Fibroblast of lung (primary cell): ENCODE data around the gene EDN2. TPM values are rescaled to one million over a fixed set of nuclear protein-coding genes. Genes with fewer than 3 reads are reported as not detected.

Experiments used
- DNase-seq, 2 donors: peaks; one replicate each; pipeline versions ENCODE4 v3.0.0 to v3.0.0-alpha.2; 2010; ENCODE audit warnings: low read depth in 2 of 2
- H2AFZ ChIP-seq: 2 replicates; pipeline ENCODE4 v1.5.1; 2012; ENCODE audit warnings: low read length, control low read depth, inconsistent platforms
- H3K27ac ChIP-seq: 2 replicates; pipeline ENCODE4 v1.5.1; 2011; ENCODE audit warnings: low read length, control low read depth; ENCODE audit not compliant: insufficient read depth
- H3K27me3 ChIP-seq: 2 replicates; pipeline ENCODE4 v1.5.1; 2011; ENCODE audit warnings: mild to moderate bottlenecking, low read length; ENCODE audit not compliant: control insufficient read depth, insufficient read depth
- H3K36me3 ChIP-seq: 2 replicates; pipeline ENCODE4 v1.5.1; 2011; ENCODE audit warnings: low read length; ENCODE audit not compliant: control insufficient read depth, insufficient read depth
- H3K4me1 ChIP-seq: 2 replicates; pipeline ENCODE4 v1.5.1; 2011; ENCODE audit warnings: low read length; ENCODE audit not compliant: control insufficient read depth, insufficient read depth; ENCODE audit errors: extremely low read depth
- H3K4me2 ChIP-seq: 2 replicates; pipeline ENCODE4 v1.5.1; 2011; ENCODE audit warnings: low read length, control low read depth; ENCODE audit not compliant: insufficient read depth; ENCODE audit errors: extremely low read depth
- H3K4me3 ChIP-seq, 4 experiments: fragments of 200-600 bp in 1 of 4; sonication (generic) in 1 of 4; replicated peaks in 1 of 4; 2 replicates each; pipeline ENCODE4 v1.5.1; 2011 to 2016; ENCODE audit warnings: low read length in 4 of 4, low read depth in 3 of 4, mild to moderate bottlenecking in 3 of 4, control low read depth in 2 of 4, inconsistent platforms in 1 of 4, mixed read lengths in 1 of 4; ENCODE audit not compliant: insufficient read depth in 1 of 4; ENCODE audit errors: control extremely low read depth in 1 of 4
- H3K79me2 ChIP-seq: 2 replicates; pipeline ENCODE4 v1.5.1; 2012; ENCODE audit warnings: mild to moderate bottlenecking, low read length, inconsistent platforms; ENCODE audit not compliant: control insufficient read depth, insufficient read depth
- H3K9ac ChIP-seq: 2 replicates; pipeline ENCODE4 v1.5.1; 2011; ENCODE audit warnings: mild to moderate bottlenecking, low read length, control low read depth; ENCODE audit not compliant: insufficient read depth
- H3K9me3 ChIP-seq: 2 replicates; pipeline ENCODE4 v1.5.1; 2012; ENCODE audit warnings: low read depth, low read length; ENCODE audit not compliant: control insufficient read depth, insufficient read depth
- H4K20me1 ChIP-seq: 2 replicates; pipeline ENCODE4 v1.5.1; 2011; ENCODE audit warnings: low read length; ENCODE audit not compliant: control insufficient read depth, insufficient read depth; ENCODE audit errors: extremely low read depth
- CTCF ChIP-seq, 2 donors: IDR thresholded peaks in 1 of 2; conservative IDR thresholded peaks in 1 of 2; 1 replicate in 1 of 2; 2 replicates in 1 of 2; pipeline ENCODE4 v1.5.1; 2011 to 2012; ENCODE audit warnings: low read length in 2 of 2, control low read depth in 1 of 2, inconsistent platforms in 1 of 2, low read depth in 1 of 2, mild to moderate bottlenecking in 1 of 2
- EZH2 ChIP-seq: IDR thresholded peaks from 2 replicates; pipeline ENCODE4 v1.5.1; 2012; ENCODE audit warnings: low read length, control low read depth, mild to moderate bottlenecking; ENCODE audit errors: missing control alignments
- polyA plus RNA-seq, 2 donors: library from polyadenylated mRNA; depleted of rRNA in 1 of 2; stranded (reverse) in 1 of 2; unstranded in 1 of 2; fragments of >200 nt; gene quantifications; 2 replicates each; pipeline ENCODE4 v1.2.1, GENCODE V29; 2011 to 2012; ENCODE audit warnings: missing spikeins in 1 of 2
- total RNA-seq: library from RNA; depleted of rRNA; stranded (reverse); fragments of >200 nt; gene quantifications from 2 replicates; pipeline ENCODE4 v1.2.1, GENCODE V29; 2014

EDN2 gene
- total and polyA plus RNA-seq, 2 donors (not counting 1 experiment from before 2014, with no cell fraction given): not detected

- Histone ChIP-seq H4K20me1 (no peaks in the 10 kb centered on the region), H3K9ac (no peak overlapping the region), H3K36me3 (no peaks in the 10 kb centered on the region), H3K27me3 (no peaks in the 10 kb centered on the region), H3K27ac (no peak overlapping the region), H3K79me2 (no peaks in the 10 kb centered on the region), H3K4me2 (no peak overlapping the region), H3K9me3 (no peaks in the 10 kb centered on the region), H3K4me1 (no peaks in the 10 kb centered on the region), H3K4me3 (no peak overlapping the region), H2AFZ (no peak overlapping the region)
- no peak for TF ChIP-seq CTCF (conservative IDR thresholded peaks at IDR 0.05 in 1 of 2, IDR thresholded peaks at IDR 0.05 in 1 of 2; ENCODE audit: low read depth in 1 of 2, low read length in 2 of 2)
- no peak for DNase-seq
Measured at GRCh38 chr1:41523071-41523470, 38.6 kb upstream of the EDN2 start.

GRCh38 chr1:41521766-41522165 is 37.3 kb upstream of the EDN2 start:
- no peak for DNase-seq
- no peak overlapping the region for H3K27ac ChIP-seq
- H3K4me1 ChIP-seq: no peaks in the 10 kb centered on the region
- no peaks in the 10 kb centered on the region for H4K20me1 ChIP-seq
- no peaks in the 10 kb centered on the region for H3K79me2 ChIP-seq
- no peak overlapping the region for H3K4me2 ChIP-seq
- H3K4me3 ChIP-seq: no peak overlapping the region
- no peaks in the 10 kb centered on the region for H3K9me3 ChIP-seq
- no peak overlapping the region for H2AFZ ChIP-seq
- H3K9ac ChIP-seq: no peak overlapping the region
- no peaks in the 10 kb centered on the region for H3K36me3 ChIP-seq
- TF ChIP-seq EZH2 (no peak), CTCF (conservative IDR thresholded peaks at IDR 0.05 in 1 of 2, IDR thresholded peaks at IDR 0.05 in 1 of 2; ENCODE audit: low read depth in 1 of 2, low read length in 2 of 2) (no peak)
- no peaks in the 10 kb centered on the region for H3K27me3 ChIP-seq

DNA sequence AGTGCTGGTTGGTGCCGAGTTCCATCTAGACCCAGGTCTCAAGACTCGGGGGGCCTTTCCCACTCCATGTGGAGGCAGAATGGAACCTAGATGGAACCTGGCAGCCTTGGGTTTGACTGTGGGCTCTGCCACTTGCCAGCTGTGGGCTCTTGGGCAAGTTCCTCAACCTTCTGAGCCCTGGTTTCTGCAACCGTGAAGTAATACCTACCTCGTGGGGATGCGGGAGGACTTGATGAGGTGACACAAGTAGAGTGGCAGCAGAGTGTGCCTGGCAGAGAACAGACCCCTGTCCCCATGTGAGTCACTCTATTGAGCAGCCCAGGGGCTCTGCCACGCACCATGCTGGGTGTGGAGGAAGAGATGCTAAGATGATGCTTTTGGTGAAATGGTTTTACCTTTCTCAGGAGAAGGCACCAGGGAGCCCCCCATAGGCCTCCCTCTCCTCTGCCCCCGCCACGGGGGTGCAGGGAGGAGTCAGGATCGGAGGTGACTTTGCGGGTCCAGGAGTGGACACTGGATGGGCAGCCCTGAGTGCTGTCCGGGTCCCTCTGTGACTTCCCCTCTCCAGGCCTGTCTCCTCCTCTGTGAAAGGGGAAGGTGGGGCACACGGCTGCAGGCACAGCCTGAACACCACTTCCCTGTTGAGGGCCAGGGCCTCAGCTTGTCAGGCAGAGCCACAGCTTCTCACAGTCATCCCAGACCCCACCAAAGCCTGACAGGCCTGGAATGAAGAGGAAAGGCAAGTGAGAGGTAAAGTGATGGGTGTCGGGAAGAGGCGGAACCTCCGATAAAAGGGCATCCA is 36.7 kb upstream of the EDN2 start:
- H3K9ac ChIP-seq: no peak overlapping the region
- H3K36me3 ChIP-seq: no peaks in the 10 kb centered on the region
- no peak overlapping the region for H3K4me3 ChIP-seq

More for the DNA sequence above, 36.7 kb upstream of the EDN2 start:
- H3K4me2 ChIP-seq: no peak overlapping the region
- no peak for DNase-seq
- H2AFZ ChIP-seq: no peak overlapping the region
- H3K27ac ChIP-seq: no peak overlapping the region
- no peaks in the 10 kb centered on the region for H4K20me1 ChIP-seq
- TF ChIP-seq CTCF (conservative IDR thresholded peaks at IDR 0.05 in 1 of 2, IDR thresholded peaks at IDR 0.05 in 1 of 2; ENCODE audit: low read depth in 1 of 2, low read length in 2 of 2): no peak
- TF ChIP-seq EZH2: no peak
- H3K9me3 ChIP-seq: no peaks in the 10 kb centered on the region
- H3K27me3 ChIP-seq: no peaks in the 10 kb centered on the region
- no peaks in the 10 kb centered on the region for H3K4me1 ChIP-seq
- H3K79me2 ChIP-seq: no peaks in the 10 kb centered on the region
